Measurements from ENCODE around the gene EMILIN2. TPM values are rescaled to one million over a fixed set of nuclear protein-coding genes. Genes with fewer than 3 reads are reported as not detected.

Gene EMILIN2
- total and polyA plus RNA-seq, 2 of the 8 experiments (the other 6 are each of a cell fraction or from before 2014, with no cell fraction given), result 6.0 to 7.5 TPM

DNA sequence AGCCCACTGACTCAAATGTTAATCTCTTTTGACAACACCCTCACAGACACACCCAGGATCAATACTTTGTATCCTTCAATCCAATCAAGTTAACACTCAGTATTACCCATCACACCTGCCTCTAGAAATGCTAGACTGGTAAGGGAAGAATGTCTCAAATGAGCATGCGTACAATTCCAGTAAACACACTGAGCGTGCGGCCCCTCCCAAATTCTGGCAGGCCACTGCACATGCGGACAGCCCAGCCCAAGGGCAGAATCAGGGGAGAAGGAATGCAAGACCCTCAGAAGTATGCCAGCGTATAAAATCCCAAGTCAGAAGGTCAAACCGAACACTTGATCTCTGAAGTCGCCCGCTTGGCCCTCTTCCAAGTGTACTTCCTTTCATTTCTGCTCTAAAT is 7.6 kb upstream of the EMILIN2 start:
- no peak overlapping the region for H3K56ac ChIP-seq (replicated peaks; ENCODE audit: insufficient read length, low read depth, low read length)
- H3K14ac ChIP-seq (ENCODE audit: insufficient read length), result no peak overlapping the region
- FAIRE-seq (no peak), DNase-seq (ENCODE audit: low read depth in 1 of 2, low spot score in 2 of 2) (no peak)
- WGBS, 2 experiments (ENCODE audit: extremely low coverage in 1 of 2, insufficient coverage in 1 of 2, insufficient read length in 1 of 2, insufficient replicate concordance in 2 of 2, low coverage in 1 of 2, low lambda C conversion rate in 2 of 2, missing lambda C conversion rate in 1 of 2), result 86% methylated on average over 8 of the region's 8 CpGs; no CpG with 5 or more reads in 1 of the 2 experiments
- ChIA-PET POLR2A (ENCODE audit: partially characterized antibody) (no interaction called here), CTCF (ENCODE audit: partially characterized antibody) (no interaction called here)
- H2BK5ac ChIP-seq (ENCODE audit: low read depth, low read length), result no peak overlapping the region
- no peak overlapping the region for H2BK20ac ChIP-seq (ENCODE audit: low read length)
- no peak overlapping the region for H2BK15ac ChIP-seq (ENCODE audit: low read length)
- no peak overlapping the region for H2AK5ac ChIP-seq (ENCODE audit: low read depth, low read length)
- no peak overlapping the region for H3K9ac ChIP-seq (replicated peaks in 1 of 4; ENCODE audit: extremely low read depth in 1 of 4, low read depth in 3 of 4, low read length in 3 of 4)
- no peaks in the 10 kb centered on the region for H3K79me1 ChIP-seq (ENCODE audit: low read depth, low read length)
- no peak overlapping the region for H2BK120ac ChIP-seq (replicated peaks; ENCODE audit: low read depth, low read length)
- H4K5ac ChIP-seq (ENCODE audit: insufficient read length, low read depth, low read length), result no peak overlapping the region
- no peaks in the 10 kb centered on the region for H3K9me3 ChIP-seq (ENCODE audit: insufficient read depth in 2 of 2, low read depth in 1 of 2, low read length in 1 of 2)
- H2BK12ac ChIP-seq (ENCODE audit: low read depth, low read length), result no peak overlapping the region
- no peak overlapping the region for H3K27ac ChIP-seq (ENCODE audit: low read depth, low read length)
- no peak overlapping the region for H4K8ac ChIP-seq (ENCODE audit: extremely low read depth, insufficient read depth, low read length)
- no peak overlapping the region for H4K91ac ChIP-seq (replicated peaks; ENCODE audit: insufficient read length, low read length)
- H2AFZ ChIP-seq (ENCODE audit: low read length), result no peak overlapping the region
- no peak overlapping the region for H3K4me2 ChIP-seq (ENCODE audit: insufficient read depth in 1 of 2, low read depth in 2 of 2, low read length in 2 of 2)
- H4K20me1 ChIP-seq (replicated peaks in 1 of 2; ENCODE audit: control insufficient read depth in 1 of 2, insufficient read depth in 2 of 2, low read length in 2 of 2), result no peaks in the 10 kb centered on the region
- no peaks in the 10 kb centered on the region for H3K23me2 ChIP-seq (ENCODE audit: low read depth, low read length)
- no peaks in the 10 kb centered on the region for H3K79me2 ChIP-seq (ENCODE audit: control insufficient read depth in 1 of 2, insufficient read depth in 2 of 2, low read length in 2 of 2)
- no peak overlapping the region for H3K23ac ChIP-seq (ENCODE audit: insufficient read length)
- H3K18ac ChIP-seq (ENCODE audit: extremely low read depth, low read length), result no peak overlapping the region
- H3K4me3 ChIP-seq (ENCODE audit: extremely low read depth in 1 of 4, insufficient read depth in 2 of 4, low read depth in 3 of 4, low read length in 4 of 4), result no peak overlapping the region
- no peaks in the 10 kb centered on the region for H3K4me1 ChIP-seq (replicated peaks in 1 of 4; ENCODE audit: control insufficient read depth in 3 of 4, insufficient read depth in 4 of 4, low read length in 3 of 4)
- peaks cover 0 to 3% (median 0%) of the 10 kb centered on the region in 4 experiments; a peak in 1 of 7 replicates for H3K27me3 ChIP-seq (replicated peaks in 1 of 4; ENCODE audit: control insufficient read depth in 3 of 4, extremely low read depth in 1 of 4, insufficient read depth in 3 of 4, low read length in 3 of 4)
- no peak overlapping the region for H3K4ac ChIP-seq (replicated peaks; ENCODE audit: insufficient read length, low read depth, low read length)
- H3K36me3 ChIP-seq (ENCODE audit: control insufficient read depth in 2 of 4, insufficient read depth in 4 of 4, low read length in 3 of 4), result no peaks in the 10 kb centered on the region
- TF ChIP-seq CBX8 (IDR thresholded peaks at IDR 0.05; ENCODE audit: borderline replicate concordance, low read depth, low read length) (no peak), TAF7 (optimal IDR thresholded peaks at IDR 0.05; ENCODE audit: borderline replicate concordance, low read depth, low read length) (no peak), PHF8 (conservative IDR thresholded peaks at IDR 0.05; ENCODE audit: low read depth, low read length) (no peak), RXRA (IDR thresholded peaks at IDR 0.05; ENCODE audit: insufficient read depth, low read depth, low read length) (no peak), SIN3A (conservative IDR thresholded peaks at IDR 0.05 in 1 of 2, IDR thresholded peaks at IDR 0.05 in 1 of 2; ENCODE audit: low read depth in 1 of 2, low read length in 2 of 2) (no peak), SAP30 (IDR thresholded peaks at IDR 0.05; ENCODE audit: insufficient read depth, insufficient replicate concordance, low read length) (no peak), KDM5A (IDR thresholded peaks at IDR 0.05; ENCODE audit: low read length) (no peak), RNF2 (IDR thresholded peaks at IDR 0.05; ENCODE audit: borderline replicate concordance, low read depth, low read length, missing control alignments, poor library complexity, severe bottlenecking) (no peak), RBBP5 (IDR thresholded peaks at IDR 0.05; ENCODE audit: borderline replicate concordance, low read depth, low read length) (no peak), SIX5 (IDR thresholded peaks at IDR 0.05; ENCODE audit: low read depth, low read length) (no peak), HDAC6 (IDR thresholded peaks at IDR 0.05; ENCODE audit: low read depth, low read length) (no peak), CHD2 (IDR thresholded peaks at IDR 0.05; ENCODE audit: low read length) (no peak), CBX5 (IDR thresholded peaks at IDR 0.05; ENCODE audit: low read depth, low read length) (no peak)
